ENCODE data around the gene RAI1. TPM values are rescaled to one million over a fixed set of nuclear protein-coding genes. Genes with fewer than 3 reads are reported as not detected.

Gene RAI1
- total RNA-seq, 1 experiment from 2014 or later, result 46.8 TPM

- DNase-seq (ENCODE audit: low spot score), result no peak
- intact Hi-C loops (cut with micrococcal nuclease; ENCODE audit: unreplicated experiment), result no loop called here
- no TSS peak for BruUV-seq (replicated peaks)
- Histone ChIP-seq H3K27me3 (replicated peaks; ENCODE audit: insufficient read depth, low read depth, low read length, poor library complexity) (no peaks in the 10 kb centered on the region), H3K4me3 (ENCODE audit: low read depth, low read length, poor library complexity, severe bottlenecking) (no peak overlapping the region), H3K9me3 (ENCODE audit: low read depth, low read length, poor library complexity, severe bottlenecking) (peaks cover 5% of the 10 kb centered on the region), H3K4me1 (ENCODE audit: insufficient read depth, low read length, poor library complexity, severe bottlenecking) (peaks cover 12% of the 10 kb centered on the region), H3K36me3 (ENCODE audit: insufficient read depth, low read length, poor library complexity, severe bottlenecking) (no peaks in the 10 kb centered on the region), H3K27ac (ENCODE audit: low read depth, low read length, poor library complexity, severe bottlenecking) (no peak overlapping the region)
- CTCF ChIA-PET, result no interaction called here
- TF ChIP-seq CTCF (conservative IDR thresholded peaks at IDR 0.05; ENCODE audit: low read depth, low read length), result no peak
- TF ChIP-seq EZH2 (IDR thresholded peaks at IDR 0.05; ENCODE audit: borderline replicate concordance, low read depth, low read length, poor library complexity, severe bottlenecking), result no peak
- POLR2A ChIA-PET (ENCODE audit: low non-redundant PET), result no interaction called here
Observed at GRCh38 chr17:17664064-17664452, 17.2 kb upstream of the RAI1 start.

- H3K4me3 ChIP-seq (ENCODE audit: low read depth, low read length, poor library complexity, severe bottlenecking), result no peak overlapping the region
- BruUV-seq (replicated peaks), result no TSS peak
- CTCF ChIA-PET, result no interaction called here
- H3K9me3 ChIP-seq (ENCODE audit: low read depth, low read length, poor library complexity, severe bottlenecking), result no peaks in the 10 kb centered on the region
- DNase-seq (ENCODE audit: low spot score), result no peak
- TF ChIP-seq EZH2 (IDR thresholded peaks at IDR 0.05; ENCODE audit: borderline replicate concordance, low read depth, low read length, poor library complexity, severe bottlenecking) (no peak), CTCF (conservative IDR thresholded peaks at IDR 0.05; ENCODE audit: low read depth, low read length) (no peak)
- POLR2A ChIA-PET (ENCODE audit: low non-redundant PET), result no interaction called here
- intact Hi-C loops (cut with micrococcal nuclease; ENCODE audit: unreplicated experiment), result no loop called here
- H3K36me3 ChIP-seq (ENCODE audit: insufficient read depth, low read length, poor library complexity, severe bottlenecking), result no peaks in the 10 kb centered on the region
- no peaks in the 10 kb centered on the region for H3K27me3 ChIP-seq (replicated peaks; ENCODE audit: insufficient read depth, low read depth, low read length, poor library complexity)
- peaks cover 12% of the 10 kb centered on the region for H3K4me1 ChIP-seq (ENCODE audit: insufficient read depth, low read length, poor library complexity, severe bottlenecking)
- no peak overlapping the region for H3K27ac ChIP-seq (ENCODE audit: low read depth, low read length, poor library complexity, severe bottlenecking)
Observed at GRCh38 chr17:17665255-17665654, 16.0 kb upstream of the RAI1 start.

DNA sequence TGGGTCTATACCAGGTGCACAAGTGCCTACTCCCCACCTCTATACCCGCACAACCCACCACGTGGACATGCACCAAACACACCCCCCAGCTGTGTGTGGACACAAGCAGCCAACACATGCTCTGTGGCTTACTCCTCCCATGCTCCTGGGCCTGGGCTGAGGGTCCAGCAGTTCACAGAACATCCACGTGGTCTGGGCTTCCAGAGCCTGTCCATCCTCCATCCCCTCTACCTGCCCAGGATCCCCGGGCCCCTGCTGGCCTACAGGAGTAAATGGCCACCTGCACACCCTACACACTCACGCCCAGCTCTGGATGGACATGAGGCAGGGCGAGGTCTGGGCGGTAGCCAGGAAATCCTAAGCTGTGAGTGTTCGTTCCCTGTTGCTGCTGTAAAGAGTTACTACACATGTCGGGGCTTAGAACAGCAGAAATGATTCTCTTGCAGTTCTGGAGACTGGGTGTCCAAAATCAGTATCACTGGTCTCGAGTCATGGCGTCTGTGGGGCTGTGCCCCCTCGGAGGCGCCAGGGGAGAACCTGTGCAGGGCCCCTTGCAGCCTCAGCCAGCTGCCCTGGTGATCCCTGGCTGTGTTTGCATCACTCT lies 15.0 kb upstream of the RAI1 start:
- DNase-seq (ENCODE audit: low spot score), result no peak
- Histone ChIP-seq H3K9me3 (ENCODE audit: low read depth, low read length, poor library complexity, severe bottlenecking) (no peaks in the 10 kb centered on the region), H3K27me3 (replicated peaks; ENCODE audit: insufficient read depth, low read depth, low read length, poor library complexity) (no peaks in the 10 kb centered on the region), H3K27ac (ENCODE audit: low read depth, low read length, poor library complexity, severe bottlenecking) (no peak overlapping the region), H3K4me1 (ENCODE audit: insufficient read depth, low read length, poor library complexity, severe bottlenecking) (peaks cover 12% of the 10 kb centered on the region), H3K4me3 (ENCODE audit: low read depth, low read length, poor library complexity, severe bottlenecking) (no peak overlapping the region), H3K36me3 (ENCODE audit: insufficient read depth, low read length, poor library complexity, severe bottlenecking) (no peaks in the 10 kb centered on the region)
- ChIA-PET CTCF (no interaction called here), POLR2A (ENCODE audit: low non-redundant PET) (interaction anchor here (0.6 kb wide), 1 partner anchor 532 kb away, joined by 3 read pairs; no protein-coding TSS in a partner anchor)
- intact Hi-C loops (cut with micrococcal nuclease; ENCODE audit: unreplicated experiment), result no loop called here
- TF ChIP-seq EZH2 (IDR thresholded peaks at IDR 0.05; ENCODE audit: borderline replicate concordance, low read depth, low read length, poor library complexity, severe bottlenecking) (no peak), CTCF (conservative IDR thresholded peaks at IDR 0.05; ENCODE audit: low read depth, low read length) (no peak)
- BruUV-seq (replicated peaks), result no TSS peak
